Measurements from ENCODE around the gene PLA2G4D.

PLA2G4D gene

GRCh38 chr15:42140383-42141070, 46.2 kb upstream of the PLA2G4D start:
- TF ChIP-seq ZNF70 (CRISPR knock-in tag; IDR thresholded peaks at IDR 0.05) (no peak), CSRNP3 (CRISPR knock-in tag; IDR thresholded peaks at IDR 0.05) (no peak), RARB (CRISPR knock-in tag; IDR thresholded peaks at IDR 0.05) (no peak), OSR1 (CRISPR knock-in tag; IDR thresholded peaks at IDR 0.05) (no peak), ISL1 (CRISPR knock-in tag; IDR thresholded peaks at IDR 0.05) (no peak), CREB5 (CRISPR knock-in tag; IDR thresholded peaks at IDR 0.05; ENCODE audit: low read depth) (no peak), BACH2 (CRISPR knock-in tag; IDR thresholded peaks at IDR 0.05; ENCODE audit: borderline replicate concordance) (no peak), ZNF565 (CRISPR knock-in tag; conservative IDR thresholded peaks at IDR 0.05; ENCODE audit: low read depth) (no peak), PATZ1 (CRISPR knock-in tag; IDR thresholded peaks at IDR 0.05; ENCODE audit: borderline replicate concordance) (no peak), POU6F1 (CRISPR knock-in tag; IDR thresholded peaks at IDR 0.05; ENCODE audit: borderline replicate concordance, low read depth) (no peak), CSDC2 (CRISPR knock-in tag; IDR thresholded peaks at IDR 0.05) (no peak), ZC3H10 (CRISPR knock-in tag; IDR thresholded peaks at IDR 0.05) (no peak), ESRRG (CRISPR knock-in tag; IDR thresholded peaks at IDR 0.05) (no peak), TOX (CRISPR knock-in tag; IDR thresholded peaks at IDR 0.05; ENCODE audit: borderline replicate concordance) (no peak), TCF4 (CRISPR knock-in tag; IDR thresholded peaks at IDR 0.05; ENCODE audit: borderline replicate concordance) (no peak)
- TF ChIP-seq, protein P1, sequence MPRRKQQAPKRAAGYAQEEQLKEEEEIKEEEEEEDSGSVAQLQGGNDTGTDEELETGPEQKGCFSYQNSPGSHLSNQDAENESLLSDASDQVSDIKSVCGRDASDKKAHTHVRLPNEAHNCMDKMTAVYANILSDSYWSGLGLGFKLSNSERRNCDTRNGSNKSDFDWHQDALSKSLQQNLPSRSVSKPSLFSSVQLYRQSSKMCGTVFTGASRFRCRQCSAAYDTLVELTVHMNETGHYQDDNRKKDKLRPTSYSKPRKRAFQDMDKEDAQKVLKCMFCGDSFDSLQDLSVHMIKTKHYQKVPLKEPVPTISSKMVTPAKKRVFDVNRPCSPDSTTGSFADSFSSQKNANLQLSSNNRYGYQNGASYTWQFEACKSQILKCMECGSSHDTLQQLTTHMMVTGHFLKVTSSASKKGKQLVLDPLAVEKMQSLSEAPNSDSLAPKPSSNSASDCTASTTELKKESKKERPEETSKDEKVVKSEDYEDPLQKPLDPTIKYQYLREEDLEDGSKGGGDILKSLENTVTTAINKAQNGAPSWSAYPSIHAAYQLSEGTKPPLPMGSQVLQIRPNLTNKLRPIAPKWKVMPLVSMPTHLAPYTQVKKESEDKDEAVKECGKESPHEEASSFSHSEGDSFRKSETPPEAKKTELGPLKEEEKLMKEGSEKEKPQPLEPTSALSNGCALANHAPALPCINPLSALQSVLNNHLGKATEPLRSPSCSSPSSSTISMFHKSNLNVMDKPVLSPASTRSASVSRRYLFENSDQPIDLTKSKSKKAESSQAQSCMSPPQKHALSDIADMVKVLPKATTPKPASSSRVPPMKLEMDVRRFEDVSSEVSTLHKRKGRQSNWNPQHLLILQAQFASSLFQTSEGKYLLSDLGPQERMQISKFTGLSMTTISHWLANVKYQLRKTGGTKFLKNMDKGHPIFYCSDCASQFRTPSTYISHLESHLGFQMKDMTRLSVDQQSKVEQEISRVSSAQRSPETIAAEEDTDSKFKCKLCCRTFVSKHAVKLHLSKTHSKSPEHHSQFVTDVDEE (CRISPR knock-in tag; IDR thresholded peaks at IDR 0.05): no peak
- no peak for ATAC-seq

- ATAC-seq: no peak
- TF ChIP-seq TCF4 (CRISPR knock-in tag; IDR thresholded peaks at IDR 0.05; ENCODE audit: borderline replicate concordance) (no peak), RARB (CRISPR knock-in tag; IDR thresholded peaks at IDR 0.05) (no peak), POU6F1 (CRISPR knock-in tag; IDR thresholded peaks at IDR 0.05; ENCODE audit: borderline replicate concordance, low read depth) (no peak), ZC3H10 (CRISPR knock-in tag; IDR thresholded peaks at IDR 0.05) (no peak), GLIS3 (CRISPR knock-in tag; IDR thresholded peaks at IDR 0.05) (no peak), PATZ1 (CRISPR knock-in tag; IDR thresholded peaks at IDR 0.05; ENCODE audit: borderline replicate concordance) (no peak), SNAI2 (CRISPR knock-in tag; IDR thresholded peaks at IDR 0.05) (no peak), ZNF565 (CRISPR knock-in tag; conservative IDR thresholded peaks at IDR 0.05; ENCODE audit: low read depth) (no peak), ARNTL (CRISPR knock-in tag; IDR thresholded peaks at IDR 0.05; ENCODE audit: borderline replicate concordance, low read depth) (no peak), CSRNP3 (CRISPR knock-in tag; IDR thresholded peaks at IDR 0.05) (no peak), ISL1 (CRISPR knock-in tag; IDR thresholded peaks at IDR 0.05) (no peak), ZNF8 (CRISPR knock-in tag; IDR thresholded peaks at IDR 0.05) (no peak)
- TF ChIP-seq, protein P1 (CRISPR knock-in tag; IDR thresholded peaks at IDR 0.05): no peak
Measured at GRCh38 chr15:42139596-42139995, 45.2 kb upstream of the PLA2G4D start.
